Heart left ventricle (tissue), 16 donors: ENCODE measurements around the gene NLRP12. TPM values are rescaled to one million over a fixed set of nuclear protein-coding genes. Genes with fewer than 3 reads are reported as not detected.

Experiments used
- ATAC-seq, 4 donors: fragments of 200-7000 bp; cut with Tn5 transposase; one replicate each; pipeline ENCODE4 v1.9.1; 2020 to 2022; ENCODE audit warnings: moderate library complexity in 4 of 4, mild to moderate bottlenecking in 3 of 4, moderate number of reproducible peaks in 1 of 4
- DNase-seq, 5 donors: peaks; one replicate each; pipeline ENCODE4 v3.0.0-alpha.2; 2020
- H3K27ac ChIP-seq, 12 donors: fragments of 200-600 bp; sonication (generic) in 4 of 12; one replicate each; pipeline versions ENCODE4 v1.5.0 to v1.8.0; 2016 to 2022; ENCODE audit warnings: mild to moderate bottlenecking in 2 of 12
- H3K27me3 ChIP-seq, 9 donors: fragments of 200-600 bp; sonication (generic) in 2 of 9; one replicate each; pipeline versions ENCODE4 v1.5.1 to v1.8.0; 2016 to 2022; ENCODE audit warnings: mild to moderate bottlenecking in 3 of 9
- H3K36me3 ChIP-seq, 9 donors: fragments of 200-600 bp; sonication (generic) in 2 of 9; one replicate each; pipeline versions ENCODE4 v1.5.0 to v1.8.0; 2018 to 2022; ENCODE audit warnings: mild to moderate bottlenecking in 2 of 9
- H3K4me1 ChIP-seq, 12 donors: fragments of 200-600 bp; sonication (generic) in 4 of 12; one replicate each; pipeline versions ENCODE4 v1.5.0 to v1.8.0; 2016 to 2022; ENCODE audit warnings: mild to moderate bottlenecking in 3 of 12
- H3K4me3 ChIP-seq, 12 donors: fragments of 200-600 bp; sonication (generic) in 4 of 12; one replicate each; pipeline versions ENCODE4 v1.5.0 to v1.8.0; 2017 to 2022; ENCODE audit warnings: mild to moderate bottlenecking in 9 of 12, moderate library complexity in 4 of 12
- H3K9me3 ChIP-seq, 12 donors: fragments of 200-600 bp; sonication (generic) in 4 of 12; one replicate each; pipeline versions ENCODE4 v1.5.0 to v1.8.0; 2016 to 2022; ENCODE audit warnings: mild to moderate bottlenecking in 1 of 12
- CTCF ChIP-seq, 12 donors: fragments of 200-600 bp; sonication (generic) in 4 of 12; IDR thresholded peaks; one replicate each; pipeline versions ENCODE4 v1.5.0 to v1.8.0; 2018 to 2022; ENCODE audit warnings: antibody characterized with exemption in 12 of 12, mild to moderate bottlenecking in 5 of 12
- POLR2A ChIP-seq, 2 donors: fragments of 450-650 bp; IDR thresholded peaks; one replicate each; pipeline ENCODE4 v1.6.1; 2017; ENCODE audit warnings: antibody characterized with exemption in 2 of 2, mild to moderate bottlenecking in 2 of 2, moderate library complexity in 2 of 2
- WGBS, 4 donors: extraction: QIAGEN DNeasy Blood & Tissue Kit in 2 of 4; methylation state at CpG; one replicate each; pipeline versions ENCODE4 v1.1.5 to v1.1.7; 2013 to 2018; 5-methylcytosine and 5-hydroxymethylcytosine counted together
- intact Hi-C, 10 donors: fragments of 100-400 bp; cut with DNase I; formaldehyde crosslinking; loops; one replicate each; pipeline versions ENCODE4 v1.11.1 to v1.14.2; 2022
- polyA plus RNA-seq, 2 donors: library from polyadenylated mRNA; stranded (reverse); fragments of 200-250 nt; gene quantifications; one replicate each; pipeline ENCODE4 v1.2.3, GENCODE V29; 2013
- total RNA-seq, 9 donors: library from RNA; depleted of rRNA in 2 of 9; stranded (reverse); fragments of >200 nt in 2 of 9; fragmentation: NEBNext Ultra II Directional in 3 of 9; extraction: Animal tissue kit (Norgen Biotek cat#: 25700) in 3 of 9; gene quantifications; one replicate each; pipeline versions ENCODE4 v1.1.0 to v1.2.4, GENCODE V29; 2016 to 2023
- donor health status: ischemic (EF 13 %, LVEDD 7.1; RV severe dilation, severe dysfunction).
- donor health status: healthy with polysubstance abuse.
- donor health status: DM: no; HTN: yes; CAD: no.
- donor health status: DM: no; HTN: no; CAD: no.
- donor health status: ischemic (EF 25% LVEDD 6.9; RV normal size, moderate dysfunction).
- donor health status: ischemic (EF 25% LVEDD 5.7; RV mildly dilated, moderate dysfunction).
- donor health status: healthy.
- donor health status: DM: yes; HTN: yes; CAD: no.
- donor health status: ischemic (EF 35%, LVEDD 5.7; RV mildly dilated, moderate dysfunction).
- donor health status: nonischemic (EF 11% LVEDD 7.7; RV severe dilation, severe dysfunction).
- donor health status: DM: yes; HTN: yes; CAD: no.
- donor health status: PGD.
- donor health status: ischemic (EF 29% LVEDD 5.4; RV normal size, mild dysfunction).
- donor health status: nonischemic (EF 23%, LVEDD 6.1; RV moderate dilation, normal function).

NLRP12 gene
- total and polyA plus RNA-seq, 11 donors = 0.07 to 1.5 (median 0.36) TPM

- H3K27me3 ChIP-seq = peaks cover 0 to 14% (median 4%) of the 10 kb centered on the region in 9 donors
- DNase-seq (no peak), ATAC-seq (no peak)
- no peaks in the 10 kb centered on the region for H3K36me3 ChIP-seq
- no peak for TF ChIP-seq CTCF (IDR thresholded peaks at IDR 0.05)
- intact Hi-C loops = loop anchor here in 2 of 10 donors (10.0 kb wide), 1 partner anchor 205 kb away; no protein-coding TSS in a partner anchor
- no peaks in the 10 kb centered on the region for H3K4me1 ChIP-seq
- no peak overlapping the region for H3K27ac ChIP-seq
- no peak overlapping the region for H3K4me3 ChIP-seq
- peaks cover 0 to 4% (median 0%) of the 10 kb centered on the region in 12 donors for H3K9me3 ChIP-seq
- WGBS, 4 donors = 73 to 81% (median 79%) methylated on average over 5 of the region's 5 CpGs
Observed at GRCh38 chr19:53819861-53820260, 4.3 kb downstream of the NLRP12 start.

GRCh38 chr19:53818756-53819155 is 5.4 kb downstream of the NLRP12 start:
- TF ChIP-seq POLR2A (IDR thresholded peaks at IDR 0.05) = no peak
- TF ChIP-seq CTCF (IDR thresholded peaks at IDR 0.05) = no peak
- intact Hi-C loops = loop anchor here in 2 of 10 donors (10.0 kb wide), 1 partner anchor 206 kb away; no protein-coding TSS in a partner anchor
- peaks cover 0 to 4% (median 0%) of the 10 kb centered on the region in 12 donors for H3K9me3 ChIP-seq
- no peak for ATAC-seq
- 87 to 89% (median 88%) methylated on average over 13 of the region's 13 CpGs for WGBS, 4 donors
- H3K4me3 ChIP-seq = no peak overlapping the region
- DNase-seq = no peak
- no peaks in the 10 kb centered on the region for H3K36me3 ChIP-seq
- no peaks in the 10 kb centered on the region for H3K4me1 ChIP-seq
- H3K27ac ChIP-seq = no peak overlapping the region
- peaks cover 0 to 4% (median 0%) of the 10 kb centered on the region in 9 donors for H3K27me3 ChIP-seq

GRCh38 chr19:53813996-53814395 is 10.1 kb downstream of the NLRP12 start:
- no peak for ATAC-seq

GRCh38 chr19:53812335-53812734 is 11.8 kb downstream of the NLRP12 start:
- Histone ChIP-seq H3K27me3 (peaks cover 0 to 5% (median 0%) of the 10 kb centered on the region in 9 donors), H3K4me3 (no peak overlapping the region), H3K36me3 (no peaks in the 10 kb centered on the region), H3K27ac (no peak overlapping the region), H3K9me3 (no peaks in the 10 kb centered on the region), H3K4me1 (peaks cover 0 to 4% (median 0%) of the 10 kb centered on the region in 12 donors)
- no peak for ATAC-seq
- intact Hi-C loops = loop anchor here in 2 of 10 donors (10.0 kb wide), 1 partner anchor 212 kb away; no protein-coding TSS in a partner anchor
- no peak for DNase-seq
- WGBS, 4 donors = 52 to 59% (median 54%) methylated on average over 7 of the region's 7 CpGs
- no peak for TF ChIP-seq POLR2A (IDR thresholded peaks at IDR 0.05)
- no peak for TF ChIP-seq CTCF (IDR thresholded peaks at IDR 0.05)

More at GRCh38 chr19:53813996-53814395, 10.1 kb downstream of the NLRP12 start:
- Histone ChIP-seq H3K4me3 (no peak overlapping the region), H3K27ac (no peak overlapping the region), H3K27me3 (peaks cover 0 to 5% (median 0%) of the 10 kb centered on the region in 9 donors), H3K4me1 (peaks cover 0 to 4% (median 0%) of the 10 kb centered on the region in 12 donors), H3K36me3 (no peaks in the 10 kb centered on the region), H3K9me3 (peaks cover 0 to 4% (median 0%) of the 10 kb centered on the region in 12 donors)
- no peak for DNase-seq
- TF ChIP-seq POLR2A (IDR thresholded peaks at IDR 0.05) = no peak
- TF ChIP-seq CTCF (IDR thresholded peaks at IDR 0.05) = no peak
- 75 to 82% (median 80%) methylated on average over 4 of the region's 4 CpGs for WGBS, 4 donors
- intact Hi-C loops = loop anchor here in 2 of 10 donors (10.0 kb wide), 1 partner anchor 211 kb away; no protein-coding TSS in a partner anchor
